Islet of Langerhans (tissue), 1 donor: Measurements from ENCODE around the gene IFITM2.
"Not testable (repeated sequence)": the region's sequence is repeated elsewhere in the genome, so short reads cannot be mapped to it uniquely, and the experiment has no call there.

Source experiments
- FAIRE-seq: peaks from one replicate; lab custom pipeline; 2011; peaks lifted over from hg19 to GRCh38; lab: Jason Lieb, UNC

IFITM2 gene

GRCh38 chr11:281486-282161 lies 26.0 kb upstream of the IFITM2 start:
- FAIRE-seq = no peak

- no peak for FAIRE-seq
Measured at GRCh38 chr11:282171-282570, 25.4 kb upstream of the IFITM2 start.

GRCh38 chr11:282630-283360 lies 24.8 kb upstream of the IFITM2 start:
- FAIRE-seq = no peak

GRCh38 chr11:283405-284104 lies 24.1 kb upstream of the IFITM2 start:
- no peak for FAIRE-seq

GRCh38 chr11:284105-285020 lies 23.3 kb upstream of the IFITM2 start:
- no peak for FAIRE-seq

- FAIRE-seq = no peak
Measured at GRCh38 chr11:285021-285893, 22.4 kb upstream of the IFITM2 start.

- no peak for FAIRE-seq
Measured at GRCh38 chr11:285894-286220, 21.8 kb upstream of the IFITM2 start.

- not testable (repeated sequence) for FAIRE-seq
Measured at GRCh38 chr11:286977-287820, 20.4 kb upstream of the IFITM2 start.

- no peak for FAIRE-seq
Measured at GRCh38 chr11:287821-288477, 19.7 kb upstream of the IFITM2 start.

- FAIRE-seq = no peak
Measured at GRCh38 chr11:288478-289397, 18.9 kb upstream of the IFITM2 start, which contains the start of gene PGGHG. Gene PGGHG, plus strand, starts transcription at chr11:289126. Its CDS starts 691 bp downstream, at chr11:289817.

- FAIRE-seq = no peak
Measured at GRCh38 chr11:289398-289711, 18.3 kb upstream of the IFITM2 start.

GRCh38 chr11:289712-290620 lies 17.6 kb upstream of the IFITM2 start:
- FAIRE-seq = no peak

- FAIRE-seq = no peak
Measured at GRCh38 chr11:290621-291231, 16.9 kb upstream of the IFITM2 start.

GRCh38 chr11:291281-292210 lies 16.1 kb upstream of the IFITM2 start:
- FAIRE-seq = no peak

- no peak for FAIRE-seq
Measured at GRCh38 chr11:292211-293121, 15.2 kb upstream of the IFITM2 start.
